ENCODE results near the gene IQGAP1. TPM values are rescaled to one million over a fixed set of nuclear protein-coding genes. Genes with fewer than 3 reads are reported as not detected.
"Not testable (repeated sequence)": the region's sequence is repeated elsewhere in the genome, so short reads cannot be mapped to it uniquely, and the experiment has no call there.

The IQGAP1 gene
- polyA plus RNA-seq, 2 of the 4 experiments (the other 2 are of a cell fraction): 100 to 168 TPM

DNA sequence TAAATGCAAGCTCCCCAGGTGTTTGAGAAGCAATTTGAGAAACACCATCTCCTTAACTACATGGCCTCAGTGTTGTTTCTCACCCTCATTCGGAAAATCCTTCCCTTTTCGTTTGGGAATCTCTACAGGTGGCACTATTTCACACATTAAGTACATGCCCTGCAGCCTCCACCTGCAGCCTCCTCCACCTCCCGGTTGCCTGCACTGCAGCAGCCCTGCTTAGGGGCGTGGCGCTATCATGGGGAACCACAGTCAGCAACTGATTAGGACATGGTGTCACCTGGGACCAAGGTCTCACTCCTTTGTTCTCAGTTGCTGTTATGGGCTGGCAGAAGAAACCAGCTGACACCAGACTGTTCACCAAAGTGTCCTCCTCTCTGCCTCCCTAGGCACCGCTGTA, 47.7 kb upstream of the IQGAP1 start:
- WGBS (ENCODE audit: missing lambda C conversion rate): 52% methylated on average over 6 of the region's 6 CpGs
- Histone ChIP-seq H3K4me2 (no peak overlapping the region), H3K27ac (no peak overlapping the region), H3K4me3 (no peak overlapping the region), H3K4me1 (peaks cover 30% of the 10 kb centered on the region), H3K9me3 (no peaks in the 10 kb centered on the region)
- no peak for TF ChIP-seq JUNB (IDR thresholded peaks at IDR 0.05)
- 0 out of 3 replicates have a peak, but pooled peaks have one; percentile 13 for TF ChIP-seq SMC3 (IDR thresholded peaks at IDR 0.05)
- TF ChIP-seq RAD21 (conservative IDR thresholded peaks at IDR 0.05 in 1 of 2, IDR thresholded peaks at IDR 0.05 in 1 of 2): peak; percentile 39; a peak in 4 of 5 replicates
- no peak for TF ChIP-seq MYC (IDR thresholded peaks at IDR 0.05; ENCODE audit: borderline replicate concordance, low read length)
- POLR2A ChIA-PET: no interaction called here
- DNase-seq (ENCODE audit: low read depth in 1 of 2, low spot score in 1 of 2) (peak in 1 of 2 experiments; percentile 45), ATAC-seq (peak; percentile 45 to 62), FAIRE-seq (no peak)
- CTCF ChIA-PET: interaction anchor here (0.8 to 4.0 kb wide), 9 partner anchors 9 to 142 kb away, joined by 3 to 29 read pairs (median 5); no protein-coding TSS in a partner anchor

DNA sequence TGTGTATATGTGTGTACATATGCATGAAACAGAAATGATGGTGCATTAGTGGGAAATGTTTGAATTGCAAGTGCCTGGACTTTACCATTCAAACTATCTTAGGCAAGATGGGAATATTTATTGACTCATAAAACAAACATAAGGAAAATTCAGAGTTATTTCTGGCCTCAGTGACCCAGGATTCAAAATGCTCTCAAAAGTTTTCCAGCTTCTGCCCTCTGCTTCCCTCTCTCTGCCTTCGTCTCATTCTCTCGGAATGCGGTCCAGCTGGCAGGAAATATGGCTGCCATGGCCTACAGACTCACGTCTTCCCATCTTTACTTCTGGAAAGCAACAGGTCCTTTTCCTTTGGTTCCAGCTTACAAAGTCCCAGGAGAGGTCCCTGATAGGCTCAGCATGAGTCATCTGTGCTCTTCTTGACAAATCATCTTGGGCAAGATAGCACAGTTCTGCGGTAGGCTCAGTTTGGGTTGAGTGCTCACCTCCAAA, 44.7 kb upstream of the IQGAP1 start:
- CTCF ChIA-PET: interaction anchor here (0.7 to 5.2 kb wide), 5 partner anchors 14 to 139 kb away, joined by 3 to 34 read pairs (median 4); no protein-coding TSS in a partner anchor
- FAIRE-seq: no peak

DNA sequence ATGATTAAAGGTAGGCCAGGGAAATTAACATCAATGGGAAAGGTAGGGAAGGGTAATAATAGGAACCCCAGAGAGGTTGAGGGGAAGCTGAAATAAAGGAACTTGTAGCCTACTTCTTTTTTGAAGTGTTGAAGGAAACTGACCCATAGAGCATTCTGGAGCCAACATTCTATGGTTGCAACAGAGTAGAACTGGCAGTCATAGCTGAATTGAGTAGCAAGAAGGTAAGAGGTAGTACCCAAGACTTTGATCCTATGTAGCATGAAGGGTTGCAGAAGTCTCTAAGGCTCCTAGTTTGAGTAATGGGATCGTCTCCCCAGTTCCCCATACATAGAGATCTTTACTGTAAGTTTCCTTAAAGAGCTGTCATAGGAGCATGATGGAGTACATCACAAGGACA, 43.4 kb upstream of the IQGAP1 start:
- no peaks in the 10 kb centered on the region for H3K9me3 ChIP-seq
- no peak for DNase-seq (ENCODE audit: low read depth in 1 of 2, low spot score in 1 of 2)
- CTCF ChIA-PET: interaction anchor here (0.9 to 5.2 kb wide), 7 partner anchors 15 to 588 kb away, joined by 3 to 34 read pairs (median 5); partner anchors contain the start of gene HDDC3
- H3K4me2 ChIP-seq: no peak overlapping the region
- TF ChIP-seq ZSCAN20 (CRISPR knock-in tag; IDR thresholded peaks at IDR 0.05) (no peak), BHLHE40 (IDR thresholded peaks at IDR 0.05; ENCODE audit: low read depth, low read length) (no peak), FOSB (CRISPR knock-in tag; IDR thresholded peaks at IDR 0.05) (no peak), TP53 (CRISPR knock-in tag; IDR thresholded peaks at IDR 0.05) (no peak), RFX5 (IDR thresholded peaks at IDR 0.05) (no peak), JUN (IDR thresholded peaks at IDR 0.05) (no peak), HDAC2 (IDR thresholded peaks at IDR 0.05) (no peak), FOSL2 (IDR thresholded peaks at IDR 0.05) (no peak), FOSL2 (CRISPR knock-in tag; IDR thresholded peaks at IDR 0.05) (no peak)
- peaks cover 13% of the 10 kb centered on the region for H3K4me1 ChIP-seq
- no peak overlapping the region for H3K4me3 ChIP-seq
- no peak overlapping the region for H3K27ac ChIP-seq
- 50% methylated on average over 1 of the region's 1 CpG for WGBS (ENCODE audit: missing lambda C conversion rate)
- no peak for FAIRE-seq
- POLR2A ChIA-PET: interaction anchor here (0.7 to 0.9 kb wide), 2 partner anchors 43 to 176 kb away, joined by 3 read pairs; partner anchors contain the start of gene IQGAP1
- ATAC-seq: no peak

More for the DNA sequence above, 44.7 kb upstream of the IQGAP1 start:
- Histone ChIP-seq H3K27ac (no peak overlapping the region), H3K9me3 (no peaks in the 10 kb centered on the region), H3K4me2 (peak overlapping the region; percentile 39), H3K4me3 (no peak overlapping the region), H3K4me1 (peaks cover 13% of the 10 kb centered on the region)
- WGBS (ENCODE audit: missing lambda C conversion rate): 76% methylated on average over 5 of the region's 5 CpGs
- POLR2A ChIA-PET: interaction anchor here (1.4 kb wide), 1 partner anchor 45 kb away, joined by 6 read pairs; the partner anchor contains the start of gene IQGAP1
- ATAC-seq (peak; percentile 41 to 62; a peak in 4 of 6 replicates), DNase-seq (ENCODE audit: low read depth in 1 of 2, low spot score in 1 of 2) (peak in 1 of 2 experiments; percentile 43)
- TF ChIP-seq EHMT2 (IDR thresholded peaks at IDR 0.05; ENCODE audit: low read depth): no peak
- no peak for TF ChIP-seq FOSL2 (IDR thresholded peaks at IDR 0.05)
- peak; percentile 37 for TF ChIP-seq FOSL2 (CRISPR knock-in tag; IDR thresholded peaks at IDR 0.05)

GRCh38 chr15:90345857-90346256, 42.2 kb upstream of the IQGAP1 start:
- DNase-seq (ENCODE audit: low read depth in 1 of 2, low spot score in 1 of 2) (no peak), FAIRE-seq (no peak), ATAC-seq (peak in 1 of 2 experiments; percentile 21; a peak in 1 of 6 replicates)
- ChIA-PET POLR2A (interaction anchor here (0.7 kb wide), 1 partner anchor 42 kb away, joined by 3 read pairs; the partner anchor contains the start of gene IQGAP1), CTCF (interaction anchor here (1.5 to 5.2 kb wide), 5 partner anchors 14 to 202 kb away, joined by 3 to 34 read pairs (median 9); no protein-coding TSS in a partner anchor)
- 21% methylated on average over 2 of the region's 2 CpGs for WGBS (ENCODE audit: missing lambda C conversion rate)
- H3K4me1 ChIP-seq: peaks cover 13% of the 10 kb centered on the region
- no peak overlapping the region for H3K4me3 ChIP-seq
- no peak overlapping the region for H3K4me2 ChIP-seq
- H3K27ac ChIP-seq: no peak overlapping the region
- peak; percentile 32; the same call in 1 of the 2 replicates for TF ChIP-seq USF2 (IDR thresholded peaks at IDR 0.05)
- no peak for TF ChIP-seq CHD4 (IDR thresholded peaks at IDR 0.05; ENCODE audit: borderline replicate concordance)
- no peaks in the 10 kb centered on the region for H3K9me3 ChIP-seq

- CTCF ChIA-PET: interaction anchor here (0.6 to 2.0 kb wide), 5 partner anchors 10 to 134 kb away, joined by 3 to 9 read pairs (median 5); no protein-coding TSS in a partner anchor
- POLR2A ChIA-PET; H3K27ac ChIP-seq; H3K4me3 ChIP-seq; ATAC-seq; H3K9me3 ChIP-seq; H3K4me2 ChIP-seq; DNase-seq (ENCODE audit: low read depth in 1 of 2, low spot score in 1 of 2); FAIRE-seq: not testable (repeated sequence)
- peaks cover 13% of the 10 kb centered on the region for H3K4me1 ChIP-seq
- 89% methylated on average over 1 of the region's 1 CpG for WGBS (ENCODE audit: missing lambda C conversion rate)
Measured at GRCh38 chr15:90347431-90348065, 40.5 kb upstream of the IQGAP1 start.

All from A549 (cell line).